Measurements from ENCODE around the gene TENM3.

Gene TENM3

GRCh38 chr4:182273191-182273935 lies 30.2 kb downstream of the TENM3 start:
- no peak overlapping the region for H3K4me2 ChIP-seq (ENCODE audit: low read length)
- H3K36me3 ChIP-seq (ENCODE audit: insufficient read depth, low read length), result no peaks in the 10 kb centered on the region
- no peaks in the 10 kb centered on the region for H3K79me2 ChIP-seq (ENCODE audit: insufficient read depth, low read length)
- no peaks in the 10 kb centered on the region for H3F3A ChIP-seq (ENCODE audit: insufficient read depth, low read length)
- no peak overlapping the region for H3K27ac ChIP-seq (ENCODE audit: low read depth, low read length, poor library complexity, severe bottlenecking)
- no peaks in the 10 kb centered on the region for H3K9me2 ChIP-seq (ENCODE audit: low read depth, low read length)
- H3K9me3 ChIP-seq (ENCODE audit: low read length), result no peaks in the 10 kb centered on the region
- no peaks in the 10 kb centered on the region for H3K27me3 ChIP-seq (ENCODE audit: insufficient read depth, low read length)
- no peak overlapping the region for H3K4me3 ChIP-seq (ENCODE audit: low read depth, low read length, poor library complexity, severe bottlenecking)
- no peak overlapping the region for H2AFZ ChIP-seq (ENCODE audit: low read length)
- H4K20me1 ChIP-seq (ENCODE audit: insufficient read depth, low read length), result no peaks in the 10 kb centered on the region
- TF ChIP-seq CTCF (IDR thresholded peaks at IDR 0.05; ENCODE audit: low read length) (no peak), EZH2 (IDR thresholded peaks at IDR 0.05; ENCODE audit: borderline replicate concordance, low read length) (no peak)
- no peak overlapping the region for H3K9ac ChIP-seq (ENCODE audit: low read length)
- no peaks in the 10 kb centered on the region for H3K4me1 ChIP-seq (ENCODE audit: insufficient read depth, low read length, severe bottlenecking)

- H3K27ac ChIP-seq (ENCODE audit: low read depth, low read length, poor library complexity, severe bottlenecking), result no peak overlapping the region
- no peak overlapping the region for H3K9ac ChIP-seq (ENCODE audit: low read length)
- no peak overlapping the region for H3K4me3 ChIP-seq (ENCODE audit: low read depth, low read length, poor library complexity, severe bottlenecking)
- H4K20me1 ChIP-seq (ENCODE audit: insufficient read depth, low read length), result no peaks in the 10 kb centered on the region
- TF ChIP-seq CTCF (IDR thresholded peaks at IDR 0.05; ENCODE audit: low read length), result no peak
- TF ChIP-seq EZH2 (IDR thresholded peaks at IDR 0.05; ENCODE audit: borderline replicate concordance, low read length), result no peak
- no peaks in the 10 kb centered on the region for H3F3A ChIP-seq (ENCODE audit: insufficient read depth, low read length)
- no peaks in the 10 kb centered on the region for H3K9me3 ChIP-seq (ENCODE audit: low read length)
- no peaks in the 10 kb centered on the region for H3K27me3 ChIP-seq (ENCODE audit: insufficient read depth, low read length)
- H3K79me2 ChIP-seq (ENCODE audit: insufficient read depth, low read length), result no peaks in the 10 kb centered on the region
- no peaks in the 10 kb centered on the region for H3K4me1 ChIP-seq (ENCODE audit: insufficient read depth, low read length, severe bottlenecking)
- H2AFZ ChIP-seq (ENCODE audit: low read length), result no peak overlapping the region
- H3K9me2 ChIP-seq (ENCODE audit: low read depth, low read length), result no peaks in the 10 kb centered on the region
- H3K4me2 ChIP-seq (ENCODE audit: low read length), result no peak overlapping the region
- no peaks in the 10 kb centered on the region for H3K36me3 ChIP-seq (ENCODE audit: insufficient read depth, low read length)
Observed at GRCh38 chr4:182276210-182277109, 33.3 kb downstream of the TENM3 start.

GRCh38 chr4:182277377-182277776 lies 34.2 kb downstream of the TENM3 start:
- TF ChIP-seq CTCF (IDR thresholded peaks at IDR 0.05; ENCODE audit: low read length) (no peak), EZH2 (IDR thresholded peaks at IDR 0.05; ENCODE audit: borderline replicate concordance, low read length) (no peak)
- Histone ChIP-seq H3K9me2 (ENCODE audit: low read depth, low read length) (no peaks in the 10 kb centered on the region), H3K4me2 (ENCODE audit: low read length) (no peak overlapping the region), H3F3A (ENCODE audit: insufficient read depth, low read length) (no peaks in the 10 kb centered on the region), H3K27ac (ENCODE audit: low read depth, low read length, poor library complexity, severe bottlenecking) (no peak overlapping the region), H3K79me2 (ENCODE audit: insufficient read depth, low read length) (no peaks in the 10 kb centered on the region), H4K20me1 (ENCODE audit: insufficient read depth, low read length) (no peaks in the 10 kb centered on the region), H3K9me3 (ENCODE audit: low read length) (no peaks in the 10 kb centered on the region), H2AFZ (ENCODE audit: low read length) (no peak overlapping the region), H3K4me1 (ENCODE audit: insufficient read depth, low read length, severe bottlenecking) (no peaks in the 10 kb centered on the region), H3K9ac (ENCODE audit: low read length) (no peak overlapping the region), H3K27me3 (ENCODE audit: insufficient read depth, low read length) (no peaks in the 10 kb centered on the region), H3K4me3 (ENCODE audit: low read depth, low read length, poor library complexity, severe bottlenecking) (no peak overlapping the region), H3K36me3 (ENCODE audit: insufficient read depth, low read length) (no peaks in the 10 kb centered on the region)
